ENCODE measurements around the gene SECISBP2. TPM values are rescaled to one million over a fixed set of nuclear protein-coding genes. Genes with fewer than 3 reads are reported as not detected.
"Not testable (repeated sequence)": the region's sequence is repeated elsewhere in the genome, so short reads cannot be mapped to it uniquely, and the experiment has no call there.

Gene SECISBP2
- total and polyA plus RNA-seq, 2 experiments from 2014 or later, result 77.7 to 86.8 TPM

- no peak for DNase-seq (ENCODE audit: low spot score)
- Mint-ChIP-seq H3K27ac (no peak overlapping the region), H3K4me3 (no peak overlapping the region), H3K4me1 (no peaks in the 10 kb centered on the region), H3K36me3 (ENCODE audit: low read depth) (peaks cover 92% of the 10 kb centered on the region), H3K9me3 (no peaks in the 10 kb centered on the region), H3K27me3 (ENCODE audit: insufficient read depth, low read depth, poor library complexity) (peaks cover under 1% of the 10 kb centered on the region)
- no peak overlapping the region for H3K4me3 ChIP-seq
- no peak for TF ChIP-seq NANOG (IDR thresholded peaks at IDR 0.05; ENCODE audit: borderline replicate concordance)
- TF ChIP-seq CREB1 (CRISPR knock-in tag; IDR thresholded peaks at IDR 0.05; ENCODE audit: low read depth), result no peak
- TF ChIP-seq JUNB (IDR thresholded peaks at IDR 0.05; ENCODE audit: unreplicated experiment), result no peak
- no peak for TF ChIP-seq REST (IDR thresholded peaks at IDR 0.05; ENCODE audit: unreplicated experiment)
- no peak for TF ChIP-seq POLR2AphosphoS5 (IDR thresholded peaks at IDR 0.05; ENCODE audit: low read depth)
- no peak for TF ChIP-seq ZNF331 (CRISPR knock-in tag; IDR thresholded peaks at IDR 0.05; ENCODE audit: low read depth)
- no peak for TF ChIP-seq EZH2 (IDR thresholded peaks at IDR 0.05; ENCODE audit: low read depth, unreplicated experiment)
- no peak for TF ChIP-seq STAT1 (IDR thresholded peaks at IDR 0.05; ENCODE audit: unreplicated experiment)
- no peak for TF ChIP-seq ETS1 (IDR thresholded peaks at IDR 0.05)
- ATAC-seq, result no peak
- H2AFZ ChIP-seq, result no peak overlapping the region
- H3K79me2 ChIP-seq (replicated peaks; ENCODE audit: insufficient read depth), result peaks cover 11% of the 10 kb centered on the region
- no peak overlapping the region for H3K4me2 ChIP-seq
- peaks cover 44% of the 10 kb centered on the region; the same call in 1 of the 2 replicates for H3K36me3 ChIP-seq (ENCODE audit: insufficient read depth)
- no peaks in the 10 kb centered on the region for H3K9me2 ChIP-seq (ENCODE audit: insufficient read depth)
- peaks cover 15% of the 10 kb centered on the region for H4K20me1 ChIP-seq (replicated peaks; ENCODE audit: insufficient read depth)
- H3K4me1 ChIP-seq (ENCODE audit: insufficient read depth), result no peaks in the 10 kb centered on the region
- H3F3A ChIP-seq (replicated peaks; ENCODE audit: low read depth), result no peaks in the 10 kb centered on the region
- no peak overlapping the region for H3K27ac ChIP-seq (ENCODE audit: low read depth)
- no peaks in the 10 kb centered on the region for H3K27me3 ChIP-seq (ENCODE audit: insufficient read depth)
These were observed 24.6 kb downstream of the SECISBP2 start for GRCh38 chr9:89342948-89343347.

GRCh38 chr9:89343812-89344211 is 25.5 kb downstream of the SECISBP2 start:
- not testable (repeated sequence) for DNase-seq (ENCODE audit: low spot score); H2AFZ ChIP-seq; ATAC-seq; H3K27ac Mint-ChIP-seq; H3K4me3 ChIP-seq; H3K4me1 Mint-ChIP-seq; H3K9me2 ChIP-seq (ENCODE audit: insufficient read depth); H3K4me1 ChIP-seq (ENCODE audit: insufficient read depth); H3K27me3 Mint-ChIP-seq (ENCODE audit: insufficient read depth, low read depth, poor library complexity); H3K4me3 Mint-ChIP-seq; H3K27me3 ChIP-seq (ENCODE audit: insufficient read depth); H3F3A ChIP-seq (replicated peaks; ENCODE audit: low read depth); H3K4me2 ChIP-seq; H3K9me3 Mint-ChIP-seq; H3K27ac ChIP-seq (ENCODE audit: low read depth)
- peaks cover 11% of the 10 kb centered on the region for H4K20me1 ChIP-seq (replicated peaks; ENCODE audit: insufficient read depth)
- peaks cover 93% of the 10 kb centered on the region for H3K36me3 Mint-ChIP-seq (ENCODE audit: low read depth)
- peaks cover 43% of the 10 kb centered on the region; the same call in 1 of the 2 replicates for H3K36me3 ChIP-seq (ENCODE audit: insufficient read depth)
- peaks cover 11% of the 10 kb centered on the region for H3K79me2 ChIP-seq (replicated peaks; ENCODE audit: insufficient read depth)

Data from GM23338 (cell line).